Measurements from ENCODE around the gene SLC2A13.

SLC2A13 gene

DNA sequence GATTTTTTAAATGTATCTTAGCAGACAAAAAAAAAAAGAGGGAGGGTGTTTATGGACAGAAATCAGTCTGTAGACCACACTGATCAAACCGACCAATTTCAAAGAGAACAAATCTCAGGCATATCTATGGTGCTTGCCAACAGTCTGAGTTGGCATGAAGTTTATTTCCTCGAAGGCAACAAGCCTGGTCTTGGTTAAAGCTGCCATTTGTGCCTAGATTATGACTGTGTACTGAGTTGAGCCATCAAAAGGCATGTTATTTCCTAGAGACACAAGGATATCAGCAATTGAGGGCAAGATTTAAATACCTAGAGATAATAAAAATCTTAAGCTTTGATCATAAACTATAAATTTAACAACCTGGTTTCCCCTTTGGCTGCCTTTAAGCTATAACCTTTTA is 119.2 kb downstream of the SLC2A13 start:
- H3K4me3 ChIP-seq (ENCODE audit: insufficient read depth, low read depth, low read length, poor library complexity, severe bottlenecking): no peak overlapping the region
- no peaks in the 10 kb centered on the region for H3K36me3 ChIP-seq (ENCODE audit: control insufficient read depth, insufficient read depth, low read length)
- H3K27me3 ChIP-seq (replicated peaks; ENCODE audit: control insufficient read depth, insufficient read depth, low read length, poor library complexity, severe bottlenecking): no peaks in the 10 kb centered on the region
- H3K4me1 ChIP-seq (ENCODE audit: control insufficient read depth, insufficient read depth, low read length, poor library complexity, severe bottlenecking): no peaks in the 10 kb centered on the region
- H3K9me3 ChIP-seq (ENCODE audit: control insufficient read depth, low read length): no peaks in the 10 kb centered on the region
- H3K27ac ChIP-seq (ENCODE audit: insufficient read depth, low read length, poor library complexity, severe bottlenecking): no peak overlapping the region
- DNase-seq: no peak

- H3K36me3 ChIP-seq (ENCODE audit: control insufficient read depth, insufficient read depth, low read length): no peaks in the 10 kb centered on the region
- H3K4me3 ChIP-seq (ENCODE audit: insufficient read depth, low read depth, low read length, poor library complexity, severe bottlenecking): no peak overlapping the region
- H3K27me3 ChIP-seq (replicated peaks; ENCODE audit: control insufficient read depth, insufficient read depth, low read length, poor library complexity, severe bottlenecking): no peaks in the 10 kb centered on the region
- no peaks in the 10 kb centered on the region for H3K4me1 ChIP-seq (ENCODE audit: control insufficient read depth, insufficient read depth, low read length, poor library complexity, severe bottlenecking)
- DNase-seq: no peak
- no peaks in the 10 kb centered on the region for H3K9me3 ChIP-seq (ENCODE audit: control insufficient read depth, low read length)
- no peak overlapping the region for H3K27ac ChIP-seq (ENCODE audit: insufficient read depth, low read length, poor library complexity, severe bottlenecking)
Observed at GRCh38 chr12:39984670-39985069, 121.2 kb downstream of the SLC2A13 start.

DNA sequence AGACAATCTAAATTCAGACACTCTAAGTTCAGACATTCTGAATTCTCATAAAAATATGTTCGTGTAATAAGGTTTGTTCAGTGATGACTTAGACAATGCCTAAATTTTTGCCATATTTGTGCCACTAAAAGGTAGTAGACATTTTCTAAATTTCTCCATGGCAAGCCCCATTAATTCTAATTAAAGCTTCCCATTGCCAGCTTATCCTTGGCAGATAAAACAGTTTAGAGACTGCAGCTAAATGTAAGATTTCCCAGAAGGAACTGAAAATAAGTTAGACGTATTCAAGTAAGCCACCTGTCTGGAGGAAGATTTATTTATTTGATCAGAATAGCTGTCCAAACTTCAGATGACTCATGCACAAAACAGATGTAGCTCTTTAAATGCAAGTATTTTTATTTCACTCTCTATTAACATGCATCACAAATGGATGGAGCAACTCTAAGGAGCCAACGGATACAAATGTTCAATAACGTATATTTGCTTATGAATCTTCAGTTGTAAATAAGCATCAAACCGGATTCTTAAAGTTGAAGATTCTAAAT is 130.4 kb downstream of the SLC2A13 start:
- no peak for DNase-seq
- no peaks in the 10 kb centered on the region for H3K4me1 ChIP-seq (ENCODE audit: control insufficient read depth, insufficient read depth, low read length, poor library complexity, severe bottlenecking)
- H3K9me3 ChIP-seq (ENCODE audit: control insufficient read depth, low read length): no peaks in the 10 kb centered on the region
- H3K27ac ChIP-seq (ENCODE audit: insufficient read depth, low read length, poor library complexity, severe bottlenecking): no peak overlapping the region
- H3K36me3 ChIP-seq (ENCODE audit: control insufficient read depth, insufficient read depth, low read length): no peaks in the 10 kb centered on the region
- H3K4me3 ChIP-seq (ENCODE audit: insufficient read depth, low read depth, low read length, poor library complexity, severe bottlenecking): no peak overlapping the region
- H3K27me3 ChIP-seq (replicated peaks; ENCODE audit: control insufficient read depth, insufficient read depth, low read length, poor library complexity, severe bottlenecking): no peaks in the 10 kb centered on the region

- H3K4me1 ChIP-seq (ENCODE audit: control insufficient read depth, insufficient read depth, low read length, poor library complexity, severe bottlenecking): no peaks in the 10 kb centered on the region
- H3K27me3 ChIP-seq (replicated peaks; ENCODE audit: control insufficient read depth, insufficient read depth, low read length, poor library complexity, severe bottlenecking): no peaks in the 10 kb centered on the region
- H3K36me3 ChIP-seq (ENCODE audit: control insufficient read depth, insufficient read depth, low read length): no peaks in the 10 kb centered on the region
- H3K27ac ChIP-seq (ENCODE audit: insufficient read depth, low read length, poor library complexity, severe bottlenecking): no peak overlapping the region
- DNase-seq: no peak
- H3K4me3 ChIP-seq (ENCODE audit: insufficient read depth, low read depth, low read length, poor library complexity, severe bottlenecking): no peak overlapping the region
- no peaks in the 10 kb centered on the region for H3K9me3 ChIP-seq (ENCODE audit: control insufficient read depth, low read length)
Observed at GRCh38 chr12:39972119-39972518, 133.8 kb downstream of the SLC2A13 start.

GRCh38 chr12:39971348-39971747 is 134.5 kb downstream of the SLC2A13 start:
- H3K4me1 ChIP-seq (ENCODE audit: control insufficient read depth, insufficient read depth, low read length, poor library complexity, severe bottlenecking): no peaks in the 10 kb centered on the region
- no peaks in the 10 kb centered on the region for H3K9me3 ChIP-seq (ENCODE audit: control insufficient read depth, low read length)
- no peak overlapping the region for H3K27ac ChIP-seq (ENCODE audit: insufficient read depth, low read length, poor library complexity, severe bottlenecking)
- DNase-seq: no peak
- no peaks in the 10 kb centered on the region for H3K36me3 ChIP-seq (ENCODE audit: control insufficient read depth, insufficient read depth, low read length)
- no peak overlapping the region for H3K4me3 ChIP-seq (ENCODE audit: insufficient read depth, low read depth, low read length, poor library complexity, severe bottlenecking)
- no peaks in the 10 kb centered on the region for H3K27me3 ChIP-seq (replicated peaks; ENCODE audit: control insufficient read depth, insufficient read depth, low read length, poor library complexity, severe bottlenecking)

DNA sequence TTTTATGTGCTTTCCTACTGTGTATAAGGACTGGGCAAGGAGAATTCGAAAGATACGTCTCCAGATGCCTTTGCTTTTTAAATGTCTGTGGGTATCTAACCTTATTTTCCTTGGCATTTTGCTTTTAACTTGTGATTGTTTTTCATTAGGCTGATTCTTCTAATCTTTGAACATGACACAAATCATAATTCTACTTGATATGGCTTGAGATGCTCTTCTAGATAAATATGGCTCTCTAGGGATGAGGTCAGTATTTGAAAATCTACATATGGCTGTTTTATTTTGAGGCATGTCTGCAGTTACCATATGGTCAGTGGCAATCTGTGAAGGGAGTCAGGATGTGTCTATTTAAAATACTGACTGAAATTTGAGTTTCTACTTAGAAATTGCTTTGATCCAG is 139.2 kb downstream of the SLC2A13 start:
- Histone ChIP-seq H3K4me1 (ENCODE audit: control insufficient read depth, insufficient read depth, low read length, poor library complexity, severe bottlenecking) (no peaks in the 10 kb centered on the region), H3K27me3 (replicated peaks; ENCODE audit: control insufficient read depth, insufficient read depth, low read length, poor library complexity, severe bottlenecking) (no peaks in the 10 kb centered on the region), H3K36me3 (ENCODE audit: control insufficient read depth, insufficient read depth, low read length) (no peaks in the 10 kb centered on the region), H3K9me3 (ENCODE audit: control insufficient read depth, low read length) (no peaks in the 10 kb centered on the region), H3K4me3 (ENCODE audit: insufficient read depth, low read depth, low read length, poor library complexity, severe bottlenecking) (no peak overlapping the region), H3K27ac (ENCODE audit: insufficient read depth, low read length, poor library complexity, severe bottlenecking) (no peak overlapping the region)
- DNase-seq: no peak

DNA sequence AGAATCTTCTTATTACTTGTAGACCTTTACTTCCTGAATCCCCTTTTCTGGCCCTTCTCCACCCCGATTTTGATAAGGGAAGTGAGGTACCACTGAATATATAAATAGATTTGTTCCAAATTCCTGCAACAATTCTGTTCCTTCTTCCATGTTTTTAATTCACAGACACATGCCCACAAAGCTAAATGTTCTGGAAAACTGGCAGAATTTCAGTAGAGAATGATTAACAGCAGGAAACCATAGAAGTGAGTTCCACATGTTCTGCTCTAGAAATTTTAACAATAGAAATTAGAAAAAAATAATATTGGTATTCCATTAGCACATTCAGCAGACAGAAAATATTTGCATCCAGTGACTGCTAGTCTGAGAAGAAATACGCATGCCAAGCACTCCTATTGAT is 139.6 kb downstream of the SLC2A13 start:
- DNase-seq: no peak
- Histone ChIP-seq H3K9me3 (ENCODE audit: control insufficient read depth, low read length) (no peaks in the 10 kb centered on the region), H3K27ac (ENCODE audit: insufficient read depth, low read length, poor library complexity, severe bottlenecking) (no peak overlapping the region), H3K36me3 (ENCODE audit: control insufficient read depth, insufficient read depth, low read length) (no peaks in the 10 kb centered on the region), H3K4me1 (ENCODE audit: control insufficient read depth, insufficient read depth, low read length, poor library complexity, severe bottlenecking) (no peaks in the 10 kb centered on the region), H3K27me3 (replicated peaks; ENCODE audit: control insufficient read depth, insufficient read depth, low read length, poor library complexity, severe bottlenecking) (no peaks in the 10 kb centered on the region), H3K4me3 (ENCODE audit: insufficient read depth, low read depth, low read length, poor library complexity, severe bottlenecking) (no peak overlapping the region)

DNA sequence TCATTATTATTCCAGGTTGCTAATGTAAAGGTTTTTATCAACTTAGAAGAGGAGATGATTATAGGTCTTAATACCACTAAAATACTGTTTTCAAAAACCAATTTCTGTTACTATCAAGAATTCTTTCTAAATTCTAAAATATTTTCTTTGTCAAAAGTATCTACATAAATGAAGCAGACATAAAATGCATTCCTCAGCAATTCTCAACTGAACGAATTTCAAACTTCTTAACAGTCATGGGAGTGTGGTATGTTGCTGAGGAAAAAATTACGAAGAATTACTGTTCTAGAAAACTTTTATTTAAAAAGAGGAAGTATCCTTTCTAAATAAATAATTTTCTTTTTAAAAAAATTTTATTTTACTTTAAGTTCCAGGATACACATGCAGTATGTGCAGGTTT is 146.4 kb downstream of the SLC2A13 start:
- Histone ChIP-seq H3K36me3 (ENCODE audit: control insufficient read depth, insufficient read depth, low read length) (no peaks in the 10 kb centered on the region), H3K27me3 (replicated peaks; ENCODE audit: control insufficient read depth, insufficient read depth, low read length, poor library complexity, severe bottlenecking) (no peaks in the 10 kb centered on the region), H3K4me1 (ENCODE audit: control insufficient read depth, insufficient read depth, low read length, poor library complexity, severe bottlenecking) (no peaks in the 10 kb centered on the region), H3K9me3 (ENCODE audit: control insufficient read depth, low read length) (no peaks in the 10 kb centered on the region), H3K4me3 (ENCODE audit: insufficient read depth, low read depth, low read length, poor library complexity, severe bottlenecking) (no peak overlapping the region), H3K27ac (ENCODE audit: insufficient read depth, low read length, poor library complexity, severe bottlenecking) (no peak overlapping the region)
- DNase-seq: no peak

DNA sequence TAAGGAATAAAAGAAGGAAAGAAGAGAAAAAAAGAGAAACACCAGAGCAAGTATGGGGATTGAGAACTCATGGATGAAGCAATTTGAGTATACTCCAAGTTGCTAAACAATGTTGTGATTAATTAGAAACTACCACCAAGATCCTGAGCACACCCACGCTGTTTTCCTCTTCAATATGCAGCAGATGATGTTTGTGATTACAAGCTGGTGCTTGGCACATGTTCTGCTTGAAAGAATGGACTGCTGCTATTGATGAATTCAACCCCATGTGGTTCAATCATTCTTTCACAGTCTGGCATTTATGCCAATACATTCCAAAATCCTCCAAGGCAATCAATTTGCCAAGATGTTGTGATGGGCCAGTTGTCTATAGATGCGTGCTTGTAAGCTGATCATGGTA is 146.8 kb downstream of the SLC2A13 start:
- H3K36me3 ChIP-seq (ENCODE audit: control insufficient read depth, insufficient read depth, low read length): no peaks in the 10 kb centered on the region
- no peaks in the 10 kb centered on the region for H3K9me3 ChIP-seq (ENCODE audit: control insufficient read depth, low read length)
- H3K4me3 ChIP-seq (ENCODE audit: insufficient read depth, low read depth, low read length, poor library complexity, severe bottlenecking): no peak overlapping the region
- no peak overlapping the region for H3K27ac ChIP-seq (ENCODE audit: insufficient read depth, low read length, poor library complexity, severe bottlenecking)
- H3K27me3 ChIP-seq (replicated peaks; ENCODE audit: control insufficient read depth, insufficient read depth, low read length, poor library complexity, severe bottlenecking): no peaks in the 10 kb centered on the region
- no peaks in the 10 kb centered on the region for H3K4me1 ChIP-seq (ENCODE audit: control insufficient read depth, insufficient read depth, low read length, poor library complexity, severe bottlenecking)
- no peak for DNase-seq

- DNase-seq: no peak
- H3K36me3 ChIP-seq (ENCODE audit: control insufficient read depth, insufficient read depth, low read length): no peaks in the 10 kb centered on the region
- no peaks in the 10 kb centered on the region for H3K27me3 ChIP-seq (replicated peaks; ENCODE audit: control insufficient read depth, insufficient read depth, low read length, poor library complexity, severe bottlenecking)
- no peak overlapping the region for H3K27ac ChIP-seq (ENCODE audit: insufficient read depth, low read length, poor library complexity, severe bottlenecking)
- H3K4me1 ChIP-seq (ENCODE audit: control insufficient read depth, insufficient read depth, low read length, poor library complexity, severe bottlenecking): no peaks in the 10 kb centered on the region
- no peak overlapping the region for H3K4me3 ChIP-seq (ENCODE audit: insufficient read depth, low read depth, low read length, poor library complexity, severe bottlenecking)
- H3K9me3 ChIP-seq (ENCODE audit: control insufficient read depth, low read length): no peaks in the 10 kb centered on the region
Observed at GRCh38 chr12:39958377-39958776, 147.5 kb downstream of the SLC2A13 start.

- no peak overlapping the region for H3K4me3 ChIP-seq (ENCODE audit: insufficient read depth, low read depth, low read length, poor library complexity, severe bottlenecking)
Observed at GRCh38 chr12:39956725-39957124, 149.2 kb downstream of the SLC2A13 start.

More at GRCh38 chr12:39956725-39957124, 149.2 kb downstream of the SLC2A13 start:
- no peaks in the 10 kb centered on the region for H3K9me3 ChIP-seq (ENCODE audit: control insufficient read depth, low read length)
- H3K27me3 ChIP-seq (replicated peaks; ENCODE audit: control insufficient read depth, insufficient read depth, low read length, poor library complexity, severe bottlenecking): no peaks in the 10 kb centered on the region
- no peaks in the 10 kb centered on the region for H3K4me1 ChIP-seq (ENCODE audit: control insufficient read depth, insufficient read depth, low read length, poor library complexity, severe bottlenecking)
- no peaks in the 10 kb centered on the region for H3K36me3 ChIP-seq (ENCODE audit: control insufficient read depth, insufficient read depth, low read length)
- no peak for DNase-seq
- no peak overlapping the region for H3K27ac ChIP-seq (ENCODE audit: insufficient read depth, low read length, poor library complexity, severe bottlenecking)
